ENCODE measurements around the gene HMCN1. TPM values are rescaled to one million over a fixed set of nuclear protein-coding genes. Genes with fewer than 3 reads are reported as not detected.
A peak's percentile ranks its signal among the peaks of the same experiment; 100 is the strongest.

HMCN1 gene
- total RNA-seq (2014; rRNA removed; shearing (Covaris generic)), result 11.9 and 21.4 TPM in 2 replicates

- H3K4me3 ChIP-seq, result peak within 1 kb of the TSS; percentile 49
- DNase-seq (ENCODE audit: low read depth in 1 of 2, low spot score in 2 of 2), result peak; percentile 89 to 91
- no peaks in the 10 kb centered on the region for H3K9me3 ChIP-seq (replicated peaks)
- H3K27me3 ChIP-seq (replicated peaks), result no peaks in the 10 kb centered on the region
- peak within 1 kb of the TSS; percentile 41 for H3K27ac ChIP-seq
- H3K4me1 ChIP-seq (replicated peaks), result peaks cover 18% of the 10 kb centered on the region
- H3K36me3 ChIP-seq, result no peaks in the 10 kb centered on the region
These were observed at the start of gene HMCN1 for GRCh38 chr1:185733818-185734735. Gene HMCN1, plus strand, starts transcription at chr1:185734391. Its CDS starts 389 bp downstream, at chr1:185734780.

DNA sequence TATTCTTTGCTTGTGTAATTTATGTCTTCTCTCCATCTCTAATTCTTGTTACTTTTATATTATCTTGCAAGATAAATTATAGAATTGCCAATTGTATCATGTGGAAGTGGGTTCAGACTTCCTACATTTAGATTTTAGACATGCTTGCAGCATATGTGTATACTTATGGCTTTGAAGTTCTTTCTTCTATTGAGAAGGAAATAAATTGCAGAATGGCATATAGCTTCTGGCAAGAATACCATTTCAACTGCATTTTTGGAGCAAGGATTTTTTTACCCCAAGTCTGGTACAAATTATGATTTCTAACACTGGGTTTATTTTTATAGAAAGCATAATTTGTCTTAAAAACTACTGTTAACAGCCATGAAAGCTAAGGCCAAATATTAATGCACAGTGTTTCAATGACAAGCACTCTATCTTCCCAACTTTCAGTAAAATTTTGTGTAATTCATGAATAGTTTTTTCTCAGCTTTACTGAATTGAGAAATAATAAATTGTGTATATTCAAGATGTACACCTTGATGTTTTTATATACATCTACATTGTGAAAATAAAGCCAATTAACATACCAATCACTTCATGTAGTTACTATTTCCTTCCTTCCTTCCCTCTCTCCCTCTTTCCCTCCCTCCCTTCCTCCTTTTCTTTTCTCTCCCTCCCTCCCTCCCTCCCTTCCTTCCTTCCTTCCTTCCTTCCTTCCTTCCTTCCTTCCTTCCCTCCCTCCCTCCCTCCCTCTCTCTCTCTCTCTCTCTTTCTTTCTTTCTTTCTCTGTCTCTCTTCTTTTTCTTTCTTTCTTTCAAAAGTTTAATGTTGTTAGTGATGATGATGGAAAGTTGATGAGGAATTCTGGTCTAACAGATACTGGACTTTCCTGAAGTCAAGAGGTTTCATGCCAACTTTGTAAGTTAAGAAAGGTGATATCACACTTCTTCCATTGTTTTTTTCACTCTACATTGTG is 47.1 kb upstream of the HMCN1 start:
- H3K4me1 ChIP-seq (replicated peaks), result no peaks in the 10 kb centered on the region
- H3K4me3 ChIP-seq, result no peak overlapping the region
- no peaks in the 10 kb centered on the region for H3K9me3 ChIP-seq (replicated peaks)
- H3K27me3 ChIP-seq (replicated peaks), result no peaks in the 10 kb centered on the region; the same call in 1 of the 2 replicates
- H3K36me3 ChIP-seq, result no peaks in the 10 kb centered on the region
- no peak overlapping the region for H3K27ac ChIP-seq
- DNase-seq (ENCODE audit: low read depth in 1 of 2, low spot score in 2 of 2), result no peak

DNA sequence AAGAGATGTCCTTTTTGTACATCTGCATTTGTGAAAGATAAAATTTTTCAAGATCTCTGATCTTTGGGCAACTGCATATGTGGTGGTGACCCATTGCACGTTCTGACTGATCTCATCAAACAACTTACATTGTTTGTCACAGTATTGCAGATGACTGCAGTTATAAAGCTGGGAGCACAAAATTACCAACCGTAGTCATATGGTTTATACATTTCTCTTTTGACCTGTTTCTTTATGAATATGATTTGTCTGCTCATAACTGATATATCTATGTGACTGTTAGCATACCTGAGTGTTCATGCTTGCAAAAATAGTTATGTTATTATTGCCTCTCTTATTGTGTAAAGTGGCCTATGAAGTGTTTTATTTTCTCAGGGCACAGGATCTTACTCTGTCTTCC is 43.7 kb upstream of the HMCN1 start:
- Histone ChIP-seq H3K27ac (no peak overlapping the region), H3K9me3 (replicated peaks) (no peaks in the 10 kb centered on the region), H3K4me1 (replicated peaks) (no peaks in the 10 kb centered on the region), H3K27me3 (replicated peaks) (no peaks in the 10 kb centered on the region; the same call in 1 of the 2 replicates), H3K4me3 (no peak overlapping the region), H3K36me3 (no peaks in the 10 kb centered on the region)
- DNase-seq (ENCODE audit: low read depth in 1 of 2, low spot score in 2 of 2), result no peak

DNA sequence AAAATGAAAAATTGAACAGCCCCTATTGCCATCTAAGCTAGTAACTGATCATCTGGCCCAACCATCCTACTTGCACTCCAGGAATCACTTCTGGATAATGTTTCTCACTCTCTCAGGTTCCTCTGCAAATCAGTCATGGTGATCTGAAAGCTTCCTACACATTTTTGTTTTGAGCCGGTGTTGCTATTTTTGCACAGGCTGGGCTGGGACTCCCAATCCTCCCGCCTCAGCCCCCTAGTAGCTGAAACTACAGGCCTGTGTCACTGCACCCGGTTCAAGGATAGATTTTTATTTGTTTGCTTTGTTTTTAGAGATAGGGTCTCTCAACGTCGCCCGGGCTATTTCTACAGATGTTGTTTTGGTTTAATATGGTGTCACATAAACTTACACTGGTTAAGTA is 40.5 kb upstream of the HMCN1 start:
- H3K9me3 ChIP-seq (replicated peaks), result no peaks in the 10 kb centered on the region
- no peak for DNase-seq (ENCODE audit: low read depth in 1 of 2, low spot score in 2 of 2)
- H3K27me3 ChIP-seq (replicated peaks), result no peaks in the 10 kb centered on the region
- H3K36me3 ChIP-seq, result no peaks in the 10 kb centered on the region
- H3K4me3 ChIP-seq, result no peak overlapping the region
- H3K27ac ChIP-seq, result no peak overlapping the region
- no peaks in the 10 kb centered on the region; the same call in 1 of the 2 replicates for H3K4me1 ChIP-seq (replicated peaks)

GRCh38 chr1:185694081-185694480 is 40.1 kb upstream of the HMCN1 start:
- H3K4me1 ChIP-seq (replicated peaks), result no peaks in the 10 kb centered on the region; the same call in 1 of the 2 replicates
- no peak overlapping the region for H3K4me3 ChIP-seq
- no peaks in the 10 kb centered on the region for H3K9me3 ChIP-seq (replicated peaks)
- no peak for DNase-seq (ENCODE audit: low read depth in 1 of 2, low spot score in 2 of 2)
- H3K27ac ChIP-seq, result no peak overlapping the region
- no peaks in the 10 kb centered on the region for H3K27me3 ChIP-seq (replicated peaks)
- no peaks in the 10 kb centered on the region for H3K36me3 ChIP-seq

GRCh38 chr1:185695299-185695698 is 38.9 kb upstream of the HMCN1 start:
- Histone ChIP-seq H3K9me3 (replicated peaks) (no peaks in the 10 kb centered on the region), H3K27ac (no peak overlapping the region), H3K4me3 (no peak overlapping the region), H3K36me3 (no peaks in the 10 kb centered on the region), H3K27me3 (replicated peaks) (no peaks in the 10 kb centered on the region), H3K4me1 (replicated peaks) (no peaks in the 10 kb centered on the region; the same call in 1 of the 2 replicates)
- no peak for DNase-seq (ENCODE audit: low read depth in 1 of 2, low spot score in 2 of 2)

DNA sequence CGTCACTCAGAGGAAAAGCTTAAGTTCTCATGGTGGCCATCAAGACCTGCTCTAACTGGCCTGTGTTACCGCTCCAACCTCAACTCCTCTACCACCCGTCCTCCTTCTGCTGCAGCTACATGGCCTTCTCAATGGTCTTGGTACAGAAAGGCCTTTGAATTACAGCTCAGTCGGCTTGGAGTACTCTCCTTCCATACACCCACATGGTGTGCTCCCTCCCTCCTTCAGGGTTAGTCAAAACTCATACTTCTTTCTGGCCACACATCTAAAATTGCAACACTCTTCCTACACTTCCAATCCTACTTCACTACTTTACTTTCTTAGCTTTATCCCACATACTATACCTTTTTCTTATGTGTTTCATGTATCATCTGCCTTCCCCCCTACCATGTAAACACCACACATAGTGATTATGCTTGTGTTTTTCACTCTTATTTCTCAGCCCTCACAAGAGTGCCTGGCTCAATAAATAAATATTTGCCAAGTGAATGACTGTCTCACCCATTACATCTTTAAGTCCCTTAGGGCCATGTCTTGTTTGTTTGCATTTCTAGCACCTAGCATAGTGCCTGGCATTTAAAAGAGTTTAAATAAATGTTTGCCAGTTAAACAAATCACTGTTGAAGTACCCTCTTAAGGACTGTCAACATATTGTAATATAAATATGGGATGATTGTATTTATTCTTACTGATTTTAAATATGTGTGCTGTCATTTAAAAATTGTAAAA is 37.6 kb upstream of the HMCN1 start:
- Histone ChIP-seq H3K4me1 (replicated peaks) (no peaks in the 10 kb centered on the region; the same call in 1 of the 2 replicates), H3K27me3 (replicated peaks) (no peaks in the 10 kb centered on the region), H3K9me3 (replicated peaks) (no peaks in the 10 kb centered on the region), H3K4me3 (no peak overlapping the region), H3K36me3 (no peaks in the 10 kb centered on the region), H3K27ac (no peak overlapping the region)
- DNase-seq (ENCODE audit: low read depth in 1 of 2, low spot score in 2 of 2), result no peak

DNA sequence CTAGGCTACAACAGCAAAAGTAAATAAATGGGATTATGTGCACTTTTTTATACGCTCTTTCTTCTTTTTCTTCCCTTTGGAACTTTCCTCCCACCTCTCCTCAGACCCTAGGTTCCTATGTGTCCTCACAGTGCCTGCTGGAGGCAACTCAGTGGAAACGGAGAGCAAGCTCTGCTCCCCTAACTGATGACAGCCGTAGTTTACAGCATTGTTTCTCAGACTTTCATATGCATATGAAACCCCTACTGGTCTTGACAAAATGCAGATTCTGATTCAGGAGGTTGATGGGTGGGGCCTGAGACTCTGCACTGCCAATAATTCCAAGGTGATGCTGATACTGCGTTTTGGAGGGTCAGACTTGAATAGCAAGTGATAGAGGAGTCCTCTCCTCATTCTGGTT is 34.3 kb upstream of the HMCN1 start:
- Histone ChIP-seq H3K27me3 (replicated peaks) (no peaks in the 10 kb centered on the region), H3K4me3 (no peak overlapping the region), H3K36me3 (no peaks in the 10 kb centered on the region), H3K27ac (no peak overlapping the region), H3K9me3 (replicated peaks) (no peaks in the 10 kb centered on the region), H3K4me1 (replicated peaks) (no peaks in the 10 kb centered on the region; the same call in 1 of the 2 replicates)
- no peak for DNase-seq (ENCODE audit: low read depth in 1 of 2, low spot score in 2 of 2)

DNA sequence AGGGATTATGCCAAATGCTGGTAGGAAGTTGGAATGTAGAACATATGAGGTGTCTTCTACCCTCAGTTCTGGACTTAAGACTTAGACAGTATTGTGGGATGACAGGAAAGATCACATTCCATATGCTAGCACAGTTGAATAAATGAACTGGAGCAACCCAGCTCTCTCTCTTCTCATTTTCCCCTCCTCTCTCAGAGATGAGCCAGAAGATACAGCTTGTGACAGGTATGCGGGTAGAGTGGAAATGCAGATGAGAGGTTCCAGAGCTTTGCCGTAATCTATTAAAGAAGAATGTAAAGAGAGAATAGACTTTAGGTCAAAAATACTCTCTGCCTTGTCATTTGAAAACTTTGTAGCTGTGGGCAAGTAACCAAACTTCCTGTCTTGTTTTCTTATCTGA is 32.5 kb upstream of the HMCN1 start:
- DNase-seq (ENCODE audit: low read depth in 1 of 2, low spot score in 2 of 2), result no peak
- H3K4me3 ChIP-seq, result no peak overlapping the region
- no peaks in the 10 kb centered on the region for H3K9me3 ChIP-seq (replicated peaks)
- H3K27ac ChIP-seq, result no peak overlapping the region
- no peaks in the 10 kb centered on the region for H3K27me3 ChIP-seq (replicated peaks)
- H3K4me1 ChIP-seq (replicated peaks), result no peaks in the 10 kb centered on the region; the same call in 1 of the 2 replicates
- no peaks in the 10 kb centered on the region for H3K36me3 ChIP-seq

DNA sequence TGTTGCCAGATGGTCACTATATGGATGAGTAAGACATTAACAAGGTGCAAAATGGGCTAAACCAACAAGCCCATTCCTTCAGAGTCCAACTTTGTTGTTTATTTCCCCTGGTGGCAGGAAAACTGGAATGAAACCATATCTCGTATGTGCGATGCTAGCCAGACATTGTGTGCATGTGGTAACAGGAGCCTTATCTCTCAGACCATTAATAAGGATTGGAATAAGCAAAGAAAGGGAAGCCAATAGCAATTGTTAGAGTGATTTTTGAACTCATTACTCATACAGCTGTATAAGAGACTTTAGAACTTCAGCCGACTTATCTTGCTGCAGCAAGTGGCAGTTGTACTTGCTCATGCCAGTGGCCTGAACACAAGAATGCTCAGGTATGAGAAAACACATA is 30.0 kb upstream of the HMCN1 start:
- H3K4me1 ChIP-seq (replicated peaks), result no peaks in the 10 kb centered on the region
- no peaks in the 10 kb centered on the region for H3K27me3 ChIP-seq (replicated peaks)
- DNase-seq (ENCODE audit: low read depth in 1 of 2, low spot score in 2 of 2), result no peak
- H3K27ac ChIP-seq, result no peak overlapping the region
- H3K9me3 ChIP-seq (replicated peaks), result no peaks in the 10 kb centered on the region
- H3K36me3 ChIP-seq, result no peaks in the 10 kb centered on the region
- no peak overlapping the region for H3K4me3 ChIP-seq

- no peaks in the 10 kb centered on the region for H3K36me3 ChIP-seq
- no peaks in the 10 kb centered on the region for H3K27me3 ChIP-seq (replicated peaks)
- no peak for DNase-seq (ENCODE audit: low read depth in 1 of 2, low spot score in 2 of 2)
- H3K4me3 ChIP-seq, result no peak overlapping the region
- H3K27ac ChIP-seq, result no peak overlapping the region
- H3K4me1 ChIP-seq (replicated peaks), result peaks cover 21% of the 10 kb centered on the region
- H3K9me3 ChIP-seq (replicated peaks), result no peaks in the 10 kb centered on the region
These were observed 18.1 kb upstream of the HMCN1 start for GRCh38 chr1:185716095-185716494.

DNA sequence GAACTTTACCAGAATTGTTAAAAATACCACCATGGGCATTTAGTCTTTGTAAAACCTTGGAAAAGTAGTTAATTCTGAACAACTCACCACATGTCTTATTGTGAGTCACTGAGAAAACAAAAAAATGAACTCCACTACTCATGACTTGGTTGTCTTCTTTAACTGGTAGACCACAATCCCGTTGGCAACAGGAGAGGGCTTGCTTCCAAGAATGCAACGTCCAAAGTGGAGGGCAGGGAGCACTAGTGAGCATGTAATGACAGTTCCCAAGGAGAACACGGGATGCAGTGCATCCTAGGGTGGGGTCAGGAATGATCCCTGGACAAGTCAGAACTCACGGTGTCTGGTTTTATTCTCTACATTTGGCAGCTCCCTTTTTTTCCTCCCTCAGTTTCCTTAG is 15.2 kb upstream of the HMCN1 start:
- Histone ChIP-seq H3K36me3 (no peaks in the 10 kb centered on the region), H3K27me3 (replicated peaks) (no peaks in the 10 kb centered on the region), H3K27ac (peak overlapping the region; percentile 10; the same call in 1 of the 2 replicates), H3K4me1 (replicated peaks) (peaks cover 21% of the 10 kb centered on the region), H3K4me3 (no peak overlapping the region), H3K9me3 (replicated peaks) (no peaks in the 10 kb centered on the region)
- DNase-seq (ENCODE audit: low read depth in 1 of 2, low spot score in 2 of 2), result peak; percentile 84 to 89

DNA sequence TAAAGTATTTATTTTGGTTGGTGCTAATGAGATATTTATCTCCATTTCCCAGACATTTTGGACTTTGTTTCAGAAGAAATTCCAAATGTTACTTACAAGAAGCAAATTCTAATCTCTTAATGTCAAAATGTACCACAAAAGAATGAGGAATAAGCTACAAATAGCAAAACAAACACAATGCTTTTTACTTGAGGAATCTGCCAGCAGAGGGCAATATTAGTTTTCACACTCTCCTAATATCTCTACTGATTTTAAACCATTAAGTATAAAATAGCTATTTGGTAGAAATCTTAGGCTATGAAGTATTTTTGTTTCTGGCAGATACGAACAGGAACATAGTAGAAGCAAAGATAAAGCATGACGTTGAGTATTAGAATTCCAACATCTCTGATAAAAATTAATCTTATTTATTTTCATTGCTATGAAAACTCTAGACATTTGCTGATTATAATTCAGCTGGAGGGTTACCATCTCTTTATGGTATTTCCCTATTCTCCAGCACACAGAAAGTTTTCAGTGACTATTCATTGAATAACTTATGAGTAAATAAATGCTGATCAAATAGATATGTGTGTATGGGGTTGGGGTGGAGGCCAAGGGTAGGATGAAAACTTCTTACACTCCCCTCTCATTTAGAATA is 13.4 kb upstream of the HMCN1 start:
- H3K4me3 ChIP-seq, result no peak overlapping the region
- H3K4me1 ChIP-seq (replicated peaks), result peaks cover 21% of the 10 kb centered on the region
- peak in 1 of 2 experiments; percentile 54 for DNase-seq (ENCODE audit: low read depth in 1 of 2, low spot score in 2 of 2)
- H3K27me3 ChIP-seq (replicated peaks), result no peaks in the 10 kb centered on the region
- no peaks in the 10 kb centered on the region for H3K36me3 ChIP-seq
- H3K27ac ChIP-seq, result no peak overlapping the region
- H3K9me3 ChIP-seq (replicated peaks), result no peaks in the 10 kb centered on the region
